MM.1S (cell line): ENCODE measurements around the gene NOL4L.

Experiments used
- DNase-seq: peaks from one replicate; pipeline ENCODE4 v3.0.0-alpha.2; 2015
- H2AFZ ChIP-seq: fragments of 300-600 bp; sonication (generic); 2 replicates; pipeline ENCODE4 v1.6.0; 2016; ENCODE audit warnings: antibody characterized with exemption, low read length
- H3F3A ChIP-seq: fragments of 300-600 bp; sonication (generic); 2 replicates; pipeline ENCODE4 v1.6.1; 2016; ENCODE audit warnings: mild to moderate bottlenecking, antibody characterized with exemption, low read length, moderate library complexity, mixed read lengths; ENCODE audit not compliant: insufficient read depth
- H3K27ac ChIP-seq: fragments of 300-600 bp; sonication (generic); 2 replicates; pipeline ENCODE4 v1.5.1; 2016; ENCODE audit warnings: mild to moderate bottlenecking, low read length
- H3K27me3 ChIP-seq: fragments of 300-600 bp; sonication (generic); replicated peaks from 2 replicates; pipeline ENCODE4 v1.6.0; 2016; ENCODE audit warnings: low read length; ENCODE audit not compliant: insufficient read depth
- H3K36me3 ChIP-seq: fragments of 300-600 bp; sonication (generic); replicated peaks from 2 replicates; pipeline ENCODE4 v1.6.1; 2016; ENCODE audit warnings: mild to moderate bottlenecking, low read length, mixed read lengths; ENCODE audit not compliant: insufficient read depth
- H3K4me1 ChIP-seq: fragments of 300-600 bp; sonication (generic); 2 replicates; pipeline ENCODE4 v1.6.1; 2016; ENCODE audit warnings: low read length, mixed read lengths
- H3K4me2 ChIP-seq: fragments of 300-600 bp; sonication (generic); 2 replicates; pipeline ENCODE4 v1.6.0; 2016; ENCODE audit warnings: low read depth, low read length
- H3K4me3 ChIP-seq: fragments of 300-600 bp; sonication (generic); 2 replicates; pipeline ENCODE4 v1.5.1; 2016; ENCODE audit warnings: low read length, mixed read lengths
- H3K79me2 ChIP-seq: fragments of 300-600 bp; sonication (generic); 2 replicates; pipeline ENCODE4 v1.6.1; 2016; ENCODE audit warnings: mixed run types, low read length, mixed read lengths
- H3K9ac ChIP-seq: fragments of 300-600 bp; sonication (generic); 2 replicates; pipeline ENCODE4 v1.6.1; 2016; ENCODE audit warnings: low read length, mixed read lengths
- H3K9me2 ChIP-seq: fragments of 300-600 bp; sonication (generic); replicated peaks from 2 replicates; pipeline ENCODE4 v1.6.1; 2016; ENCODE audit warnings: mild to moderate bottlenecking, low read length, mixed read lengths; ENCODE audit not compliant: insufficient read depth
- H3K9me3 ChIP-seq: fragments of 300-600 bp; sonication (generic); replicated peaks from 2 replicates; pipeline ENCODE4 v1.6.1; 2016; ENCODE audit warnings: mild to moderate bottlenecking, low read length, mixed read lengths; ENCODE audit not compliant: insufficient read depth
- H4K20me1 ChIP-seq: fragments of 300-600 bp; sonication (generic); 2 replicates; pipeline ENCODE4 v1.6.1; 2016; ENCODE audit warnings: mild to moderate bottlenecking, low read length, moderate library complexity, mixed read lengths; ENCODE audit not compliant: insufficient read depth
- EZH2 ChIP-seq: fragments of 300-600 bp; sonication (generic); optimal IDR thresholded peaks from 2 replicates; pipeline ENCODE3; 2017; ENCODE audit warnings: low read depth, mild to moderate bottlenecking, antibody characterized with exemption, low read length, mixed read lengths
- EZH2phosphoT487 ChIP-seq: fragments of 300-600 bp; sonication (generic); IDR thresholded peaks from 2 replicates; pipeline ENCODE4 v1.6.1; 2018; ENCODE audit warnings: antibody characterized with exemption, low read length
- TF ChIP-seq, protein P1 (sequence below): fragments of 300-600 bp; sonication (generic); IDR thresholded peaks from 2 replicates; pipeline ENCODE4 v1.5.1; 2016; ENCODE audit warnings: antibody characterized with exemption, low read length, mixed read lengths

The NOL4L gene

DNA sequence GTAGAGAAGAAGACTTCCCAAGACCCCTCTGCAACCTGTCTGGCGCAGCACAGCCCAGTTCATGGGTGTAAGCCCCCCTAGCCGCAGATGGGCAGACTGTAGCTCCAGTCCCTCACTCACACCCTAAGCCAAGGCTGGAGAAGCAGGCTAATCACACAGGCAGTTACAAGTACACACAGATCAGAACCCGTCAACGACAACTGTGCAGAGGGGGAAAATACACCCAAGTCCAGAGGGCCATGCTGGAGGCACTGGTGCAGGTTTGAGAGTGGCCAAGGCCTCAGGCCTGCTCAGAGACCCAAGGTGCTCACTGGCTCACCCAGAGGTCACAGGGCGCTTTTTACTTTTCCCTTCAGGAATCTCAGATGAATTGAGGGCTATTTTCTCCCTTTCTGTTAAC is 106.1 kb downstream of the NOL4L start:
- H2AFZ ChIP-seq: no peak overlapping the region
- no peak overlapping the region for H3K4me2 ChIP-seq
- H3F3A ChIP-seq: no peaks in the 10 kb centered on the region
- H4K20me1 ChIP-seq: no peaks in the 10 kb centered on the region
- TF ChIP-seq EZH2phosphoT487 (no peak), EZH2 (no peak)
- TF ChIP-seq, protein P1, sequence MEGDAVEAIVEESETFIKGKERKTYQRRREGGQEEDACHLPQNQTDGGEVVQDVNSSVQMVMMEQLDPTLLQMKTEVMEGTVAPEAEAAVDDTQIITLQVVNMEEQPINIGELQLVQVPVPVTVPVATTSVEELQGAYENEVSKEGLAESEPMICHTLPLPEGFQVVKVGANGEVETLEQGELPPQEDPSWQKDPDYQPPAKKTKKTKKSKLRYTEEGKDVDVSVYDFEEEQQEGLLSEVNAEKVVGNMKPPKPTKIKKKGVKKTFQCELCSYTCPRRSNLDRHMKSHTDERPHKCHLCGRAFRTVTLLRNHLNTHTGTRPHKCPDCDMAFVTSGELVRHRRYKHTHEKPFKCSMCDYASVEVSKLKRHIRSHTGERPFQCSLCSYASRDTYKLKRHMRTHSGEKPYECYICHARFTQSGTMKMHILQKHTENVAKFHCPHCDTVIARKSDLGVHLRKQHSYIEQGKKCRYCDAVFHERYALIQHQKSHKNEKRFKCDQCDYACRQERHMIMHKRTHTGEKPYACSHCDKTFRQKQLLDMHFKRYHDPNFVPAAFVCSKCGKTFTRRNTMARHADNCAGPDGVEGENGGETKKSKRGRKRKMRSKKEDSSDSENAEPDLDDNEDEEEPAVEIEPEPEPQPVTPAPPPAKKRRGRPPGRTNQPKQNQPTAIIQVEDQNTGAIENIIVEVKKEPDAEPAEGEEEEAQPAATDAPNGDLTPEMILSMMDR: no peak
- no peaks in the 10 kb centered on the region for H3K27me3 ChIP-seq
- H3K9ac ChIP-seq: no peak overlapping the region
- no peaks in the 10 kb centered on the region for H3K9me2 ChIP-seq
- H3K27ac ChIP-seq: no peak overlapping the region
- no peaks in the 10 kb centered on the region for H3K9me3 ChIP-seq
- H3K4me1 ChIP-seq: no peaks in the 10 kb centered on the region
- no peaks in the 10 kb centered on the region for H3K79me2 ChIP-seq
- no peaks in the 10 kb centered on the region for H3K36me3 ChIP-seq
- no peak overlapping the region for H3K4me3 ChIP-seq
- no peak for DNase-seq

DNA sequence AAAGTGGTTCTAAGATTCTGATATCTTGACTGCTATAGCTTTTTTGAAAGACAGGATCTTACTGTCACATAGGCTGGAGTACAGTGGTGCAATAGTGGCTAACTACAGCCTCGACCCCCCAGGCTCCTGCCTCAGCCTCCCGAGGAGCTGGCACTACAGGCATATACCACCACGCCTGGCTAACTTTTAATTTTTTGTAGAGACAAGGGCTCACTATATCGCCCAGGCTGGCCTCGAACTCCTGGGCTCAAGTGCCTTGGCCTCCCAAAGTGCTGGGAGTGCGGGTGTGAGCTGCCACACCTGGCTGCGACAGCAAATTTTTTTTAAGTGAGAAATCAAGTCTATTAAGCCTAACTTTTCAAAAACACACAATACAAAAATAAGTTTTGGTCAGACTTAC is 106.6 kb downstream of the NOL4L start:
- Histone ChIP-seq H3K9me2 (no peaks in the 10 kb centered on the region), H3K4me1 (no peaks in the 10 kb centered on the region), H3K4me3 (no peak overlapping the region), H3F3A (no peaks in the 10 kb centered on the region), H3K79me2 (no peaks in the 10 kb centered on the region), H3K9me3 (no peaks in the 10 kb centered on the region), H3K36me3 (no peaks in the 10 kb centered on the region), H2AFZ (no peak overlapping the region), H3K27me3 (no peaks in the 10 kb centered on the region), H3K9ac (no peak overlapping the region), H3K27ac (no peak overlapping the region), H3K4me2 (no peak overlapping the region), H4K20me1 (no peaks in the 10 kb centered on the region)
- no peak for TF ChIP-seq EZH2phosphoT487
- TF ChIP-seq, protein P1: no peak
- no peak for DNase-seq

GRCh38 chr20:32477594-32478512 is 107.3 kb downstream of the NOL4L start:
- no peaks in the 10 kb centered on the region for H3K27me3 ChIP-seq
- TF ChIP-seq EZH2 (no peak), EZH2phosphoT487 (no peak)
- TF ChIP-seq, protein P1: no peak
- no peaks in the 10 kb centered on the region for H3K36me3 ChIP-seq
- no peak overlapping the region for H3K9ac ChIP-seq
- H3K27ac ChIP-seq: no peak overlapping the region
- H2AFZ ChIP-seq: no peak overlapping the region
- H3K9me2 ChIP-seq: no peaks in the 10 kb centered on the region
- H3K4me1 ChIP-seq: no peaks in the 10 kb centered on the region
- H3K4me3 ChIP-seq: no peak overlapping the region
- H3K79me2 ChIP-seq: no peaks in the 10 kb centered on the region
- H3F3A ChIP-seq: no peaks in the 10 kb centered on the region
- no peaks in the 10 kb centered on the region for H3K9me3 ChIP-seq
- no peaks in the 10 kb centered on the region for H4K20me1 ChIP-seq
- DNase-seq: no peak
- H3K4me2 ChIP-seq: no peak overlapping the region
